ENCODE measurements around the gene NTRK2. TPM values are rescaled to one million over a fixed set of nuclear protein-coding genes. Genes with fewer than 3 reads are reported as not detected.

Gene NTRK2
- total and polyA plus RNA-seq, 10 of the 15 experiments (the other 5 are each of a cell fraction or from before 2014, with no cell fraction given): 0.42 to 4.6 (median 0.65) TPM

DNA sequence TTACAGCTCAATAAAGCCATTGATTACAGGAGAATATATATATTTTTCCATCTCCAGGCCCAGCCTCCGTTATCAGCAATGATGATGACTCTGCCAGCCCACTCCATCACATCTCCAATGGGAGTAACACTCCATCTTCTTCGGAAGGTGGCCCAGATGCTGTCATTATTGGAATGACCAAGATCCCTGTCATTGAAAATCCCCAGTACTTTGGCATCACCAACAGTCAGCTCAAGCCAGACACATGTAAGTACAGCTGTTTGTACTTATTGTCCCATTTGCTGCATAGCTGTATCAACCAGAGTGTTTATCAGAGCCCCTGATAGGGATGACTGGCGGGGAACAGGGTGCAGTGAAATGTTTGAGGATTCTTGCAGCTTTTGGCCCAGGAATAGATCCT is 197.7 kb downstream of the NTRK2 start:
- no peaks in the 10 kb centered on the region for H3K4me1 ChIP-seq (ENCODE audit: control insufficient read depth, insufficient read depth, low read length)
- H4K20me1 ChIP-seq (ENCODE audit: control insufficient read depth, insufficient read depth): no peaks in the 10 kb centered on the region
- no peak for ATAC-seq
- no peak overlapping the region for H2AFZ ChIP-seq (ENCODE audit: control insufficient read depth, low read depth, low read length)
- in situ Hi-C loops (cut with MboI) (no loop called here), intact Hi-C loops (cut with micrococcal nuclease; ENCODE audit: unreplicated experiment) (no loop called here)
- 0% methylated on average over 3 of the region's 3 CpGs for whole genome bisulfite sequencing (ENCODE audit: insufficient coverage, insufficient replicate concordance, low lambda C conversion rate, missing lambda C conversion rate)
- ChIA-PET CTCF (no interaction called here), POLR2A (no interaction called here), RAD21 (ENCODE audit: unreplicated experiment) (no interaction called here), SMC1A (ENCODE audit: uncharacterized antibody, unreplicated experiment) (no interaction called here)
- no peak overlapping the region for H3K27ac ChIP-seq (ENCODE audit: control insufficient read depth, insufficient read depth)
- H3K79me2 ChIP-seq (ENCODE audit: control insufficient read depth, insufficient read depth, low read length): no peaks in the 10 kb centered on the region
- BruUV-seq (replicated peaks): no TSS peak
- no peak overlapping the region for H3K4me2 ChIP-seq (ENCODE audit: control insufficient read depth, insufficient read depth)
- no peak for DNase-seq (ENCODE audit: low read depth, low spot score)
- no peak for TF ChIP-seq EP300 (IDR thresholded peaks at IDR 0.05; ENCODE audit: borderline replicate concordance in 1 of 2, control insufficient read depth in 1 of 2, low read depth in 2 of 2, low read length in 2 of 2)
- TF ChIP-seq SP1 (IDR thresholded peaks at IDR 0.05; ENCODE audit: low read depth, low read length): no peak
- TF ChIP-seq PAX8 (IDR thresholded peaks at IDR 0.05): no peak
- no peak for TF ChIP-seq RCOR1 (conservative IDR thresholded peaks at IDR 0.05; ENCODE audit: low read depth, low read length)
- no peak for TF ChIP-seq JUND (IDR thresholded peaks at IDR 0.05; ENCODE audit: low read depth, low read length)
- no peak for TF ChIP-seq HCFC1 (IDR thresholded peaks at IDR 0.05; ENCODE audit: low read length)
- no peak for TF ChIP-seq ZZZ3 (IDR thresholded peaks at IDR 0.05; ENCODE audit: control insufficient read depth, insufficient read length, low read depth)
- no peak for TF ChIP-seq KLF5 (IDR thresholded peaks at IDR 0.05; ENCODE audit: partially characterized antibody)
- no peak for TF ChIP-seq ZBED1 (IDR thresholded peaks at IDR 0.05; ENCODE audit: borderline replicate concordance)
- TF ChIP-seq SMARCA5 (IDR thresholded peaks at IDR 0.05): no peak
- TF ChIP-seq HDAC2 (IDR thresholded peaks at IDR 0.05): no peak
- TF ChIP-seq ZNF24 (IDR thresholded peaks at IDR 0.05): no peak
- TF ChIP-seq SREBF2 (IDR thresholded peaks at IDR 0.05; ENCODE audit: low read length): no peak
- TF ChIP-seq NR2C2 (IDR thresholded peaks at IDR 0.05; ENCODE audit: borderline replicate concordance, control insufficient read depth, insufficient read length, low read depth): no peak
- TF ChIP-seq SMC3 (IDR thresholded peaks at IDR 0.05; ENCODE audit: borderline replicate concordance, low read length): no peak
- TF ChIP-seq, protein P1, sequence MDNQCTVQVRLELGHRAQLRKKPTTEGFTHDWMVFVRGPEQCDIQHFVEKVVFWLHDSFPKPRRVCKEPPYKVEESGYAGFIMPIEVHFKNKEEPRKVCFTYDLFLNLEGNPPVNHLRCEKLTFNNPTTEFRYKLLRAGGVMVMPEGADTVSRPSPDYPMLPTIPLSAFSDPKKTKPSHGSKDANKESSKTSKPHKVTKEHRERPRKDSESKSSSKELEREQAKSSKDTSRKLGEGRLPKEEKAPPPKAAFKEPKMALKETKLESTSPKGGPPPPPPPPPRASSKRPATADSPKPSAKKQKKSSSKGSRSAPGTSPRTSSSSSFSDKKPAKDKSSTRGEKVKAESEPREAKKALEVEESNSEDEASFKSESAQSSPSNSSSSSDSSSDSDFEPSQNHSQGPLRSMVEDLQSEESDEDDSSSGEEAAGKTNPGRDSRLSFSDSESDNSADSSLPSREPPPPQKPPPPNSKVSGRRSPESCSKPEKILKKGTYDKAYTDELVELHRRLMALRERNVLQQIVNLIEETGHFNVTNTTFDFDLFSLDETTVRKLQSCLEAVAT (IDR thresholded peaks at IDR 0.05): no peak
- TF ChIP-seq, protein P2, sequence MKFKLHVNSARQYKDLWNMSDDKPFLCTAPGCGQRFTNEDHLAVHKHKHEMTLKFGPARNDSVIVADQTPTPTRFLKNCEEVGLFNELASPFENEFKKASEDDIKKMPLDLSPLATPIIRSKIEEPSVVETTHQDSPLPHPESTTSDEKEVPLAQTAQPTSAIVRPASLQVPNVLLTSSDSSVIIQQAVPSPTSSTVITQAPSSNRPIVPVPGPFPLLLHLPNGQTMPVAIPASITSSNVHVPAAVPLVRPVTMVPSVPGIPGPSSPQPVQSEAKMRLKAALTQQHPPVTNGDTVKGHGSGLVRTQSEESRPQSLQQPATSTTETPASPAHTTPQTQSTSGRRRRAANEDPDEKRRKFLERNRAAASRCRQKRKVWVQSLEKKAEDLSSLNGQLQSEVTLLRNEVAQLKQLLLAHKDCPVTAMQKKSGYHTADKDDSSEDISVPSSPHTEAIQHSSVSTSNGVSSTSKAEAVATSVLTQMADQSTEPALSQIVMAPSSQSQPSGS (IDR thresholded peaks at IDR 0.05; ENCODE audit: low read length): no peak
- TF ChIP-seq NFYB (IDR thresholded peaks at IDR 0.05; ENCODE audit: insufficient read depth, low read depth, low read length): no peak
- no peaks in the 10 kb centered on the region for H3K9me3 ChIP-seq (replicated peaks; ENCODE audit: control insufficient read depth, insufficient read depth, low read length)
- H3K4me3 ChIP-seq: no peak overlapping the region
- H3K36me3 ChIP-seq (ENCODE audit: control insufficient read depth in 2 of 2, insufficient read depth in 2 of 2, low read length in 1 of 2): no peaks in the 10 kb centered on the region
- no peak for FAIRE-seq
- H3K27me3 ChIP-seq (replicated peaks in 1 of 2; ENCODE audit: control insufficient read depth in 2 of 2, insufficient read depth in 2 of 2, low read length in 1 of 2): no peaks in the 10 kb centered on the region
- H3K9ac ChIP-seq (ENCODE audit: control insufficient read depth, insufficient read depth, low read length): no peak overlapping the region
